GM18517 (cell line): ENCODE results near the gene ZNF687.

Source experiments
- ATAC-seq: cut with Tn5 transposase; IDR thresholded peaks from one replicate; pipeline ENCODE4 v1.9.1; 2021; ENCODE audit warnings: mild to moderate bottlenecking, moderate library complexity; ENCODE audit not compliant: unreplicated experiment

The ZNF687 gene

GRCh38 chr1:151312411-151312810 lies 30.3 kb downstream of the ZNF687 start:
- ATAC-seq = no peak

- no peak for ATAC-seq
Observed at GRCh38 chr1:151312826-151313225, 30.7 kb downstream of the ZNF687 start.

- ATAC-seq = no peak
Observed at GRCh38 chr1:151313501-151313900, 31.4 kb downstream of the ZNF687 start.

- no peak for ATAC-seq
Observed at GRCh38 chr1:151314137-151314875, 32.2 kb downstream of the ZNF687 start.

GRCh38 chr1:151315565-151316235 lies 33.6 kb downstream of the ZNF687 start:
- ATAC-seq = no peak

- no peak for ATAC-seq
Observed at GRCh38 chr1:151318975-151319374, 36.9 kb downstream of the ZNF687 start.

GRCh38 chr1:151324390-151324930 lies 42.4 kb downstream of the ZNF687 start:
- no peak for ATAC-seq

- no peak for ATAC-seq
Observed at GRCh38 chr1:151325231-151325630, 43.1 kb downstream of the ZNF687 start.

- no peak for ATAC-seq
Observed at GRCh38 chr1:151325646-151326429, 43.7 kb downstream of the ZNF687 start.

- peak; percentile 25 for ATAC-seq
Observed at GRCh38 chr1:151326619-151327222, 44.6 kb downstream of the ZNF687 start.

GRCh38 chr1:151327223-151327902 lies 45.3 kb downstream of the ZNF687 start, which contains the start of gene PI4KB:
PI4KB (minus strand) TSS chr1:151327416; CDS start chr1:151316481, 10,935 bp downstream.
- ATAC-seq = peak; percentile 68

GRCh38 chr1:151327903-151328674 lies 46.0 kb downstream of the ZNF687 start:
- peak; percentile 26 for ATAC-seq

- no peak for ATAC-seq
Observed at GRCh38 chr1:151334822-151335221, 52.7 kb downstream of the ZNF687 start.

- no peak for ATAC-seq
Observed at GRCh38 chr1:151336556-151336955, 54.5 kb downstream of the ZNF687 start.

GRCh38 chr1:151340870-151341754 lies 59.0 kb downstream of the ZNF687 start:
- peak; percentile 46 for ATAC-seq
